Measurements from ENCODE around the gene ARHGAP24.
"Not testable (repeated sequence)": the region's sequence is repeated elsewhere in the genome, so short reads cannot be mapped to it uniquely, and the experiment has no call there.

ARHGAP24 gene

GRCh38 chr4:85815796-85816459 lies 341.0 kb downstream of the ARHGAP24 start:
- no peak for DNase-seq (ENCODE audit: low read depth)

GRCh38 chr4:85818700-85819099 lies 343.8 kb downstream of the ARHGAP24 start:
- DNase-seq (ENCODE audit: low read depth) = no peak

- DNase-seq (ENCODE audit: low read depth) = not testable (repeated sequence)
Observed at GRCh38 chr4:85820101-85820500, 345.2 kb downstream of the ARHGAP24 start.

- DNase-seq (ENCODE audit: low read depth) = no peak
Observed at GRCh38 chr4:85821688-85822455, 346.9 kb downstream of the ARHGAP24 start.

GRCh38 chr4:85823295-85823694 lies 348.3 kb downstream of the ARHGAP24 start:
- DNase-seq (ENCODE audit: low read depth) = no peak

- DNase-seq (ENCODE audit: low read depth) = no peak
Observed at GRCh38 chr4:85824166-85824945, 349.4 kb downstream of the ARHGAP24 start.

- DNase-seq (ENCODE audit: low read depth) = peak; percentile 81
Observed at GRCh38 chr4:85826060-85826678, 351.2 kb downstream of the ARHGAP24 start.

GRCh38 chr4:85828027-85828890 lies 353.3 kb downstream of the ARHGAP24 start:
- DNase-seq (ENCODE audit: low read depth) = no peak

- peak; percentile 77 for DNase-seq (ENCODE audit: low read depth)
Observed at GRCh38 chr4:85829276-85830051, 354.5 kb downstream of the ARHGAP24 start.

- DNase-seq (ENCODE audit: low read depth) = no peak
Observed at GRCh38 chr4:85831647-85832046, 356.7 kb downstream of the ARHGAP24 start.

- DNase-seq (ENCODE audit: low read depth) = no peak
Observed at GRCh38 chr4:85833302-85833701, 358.4 kb downstream of the ARHGAP24 start.

GRCh38 chr4:85834934-85835333 lies 360.0 kb downstream of the ARHGAP24 start:
- DNase-seq (ENCODE audit: low read depth) = no peak

- DNase-seq (ENCODE audit: low read depth) = no peak
Observed at GRCh38 chr4:85836588-85837438, 361.9 kb downstream of the ARHGAP24 start.

GRCh38 chr4:85837439-85837733 lies 362.4 kb downstream of the ARHGAP24 start:
- DNase-seq (ENCODE audit: low read depth) = no peak

GRCh38 chr4:85839981-85840451 lies 365.1 kb downstream of the ARHGAP24 start:
- DNase-seq (ENCODE audit: low read depth) = not testable (repeated sequence)

- no peak for DNase-seq (ENCODE audit: low read depth)
Observed at GRCh38 chr4:85842540-85842939, 367.6 kb downstream of the ARHGAP24 start.

GRCh38 chr4:85853740-85854139 lies 378.8 kb downstream of the ARHGAP24 start:
- not testable (repeated sequence) for DNase-seq (ENCODE audit: low read depth)

GRCh38 chr4:85854546-85854945 lies 379.6 kb downstream of the ARHGAP24 start:
- DNase-seq (ENCODE audit: low read depth) = no peak

GRCh38 chr4:85860066-85860740 lies 385.3 kb downstream of the ARHGAP24 start:
- DNase-seq (ENCODE audit: low read depth) = peak; percentile 60

All from amniotic epithelial cell (primary cell).